Measurements from ENCODE around the gene GPRC5A.

Gene GPRC5A

DNA sequence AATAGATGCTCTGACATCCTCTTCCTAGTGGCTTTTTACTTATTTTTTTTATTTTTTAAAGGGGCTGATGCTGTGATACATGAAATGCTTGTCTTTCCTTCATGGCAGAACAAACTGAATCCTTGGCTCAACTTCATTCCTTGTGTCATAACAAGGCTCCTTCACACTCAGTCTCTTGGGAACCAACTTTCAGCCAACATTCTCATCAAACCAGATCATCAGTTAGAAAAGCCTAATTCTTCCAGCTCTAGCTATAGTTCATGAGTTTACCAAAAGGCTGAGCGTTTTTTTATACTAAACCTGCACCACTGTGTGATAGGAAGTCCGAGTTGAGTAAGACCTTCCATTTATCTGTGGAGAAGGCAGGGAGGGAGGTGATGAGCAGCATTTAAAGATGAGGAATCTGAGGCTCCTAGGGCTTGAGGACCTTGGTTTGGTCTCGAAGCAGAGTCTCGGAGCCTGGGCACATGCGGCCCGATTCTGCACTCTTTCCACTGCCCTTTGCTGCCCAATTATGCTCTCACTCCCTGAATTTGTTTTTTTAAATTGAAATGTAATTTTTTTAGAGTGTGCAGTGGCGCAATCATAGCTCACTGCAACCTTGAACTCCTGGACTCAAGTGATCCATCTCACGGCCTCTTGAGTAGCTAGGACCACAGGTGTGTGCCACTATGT lies 52.4 kb downstream of the GPRC5A start:
- FAIRE-seq: no peak

DNA sequence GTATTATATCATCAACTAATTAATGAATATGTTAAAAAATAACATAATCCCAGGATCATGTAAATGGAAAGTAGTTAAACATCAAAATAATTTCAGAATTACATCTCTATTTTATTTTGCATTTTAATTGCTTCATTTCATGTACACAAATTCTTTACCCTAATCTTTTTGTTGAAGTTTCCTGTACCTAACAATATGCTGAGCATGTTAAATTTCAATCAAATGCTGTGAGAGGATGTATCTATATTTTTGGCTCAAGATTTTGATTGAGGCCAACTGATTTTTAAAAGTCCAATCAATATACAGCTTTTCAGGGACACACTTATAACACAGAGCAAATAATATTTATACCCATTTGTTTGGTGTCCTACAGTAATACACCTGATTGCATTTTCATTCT lies 54.2 kb downstream of the GPRC5A start:
- FAIRE-seq: no peak

DNA sequence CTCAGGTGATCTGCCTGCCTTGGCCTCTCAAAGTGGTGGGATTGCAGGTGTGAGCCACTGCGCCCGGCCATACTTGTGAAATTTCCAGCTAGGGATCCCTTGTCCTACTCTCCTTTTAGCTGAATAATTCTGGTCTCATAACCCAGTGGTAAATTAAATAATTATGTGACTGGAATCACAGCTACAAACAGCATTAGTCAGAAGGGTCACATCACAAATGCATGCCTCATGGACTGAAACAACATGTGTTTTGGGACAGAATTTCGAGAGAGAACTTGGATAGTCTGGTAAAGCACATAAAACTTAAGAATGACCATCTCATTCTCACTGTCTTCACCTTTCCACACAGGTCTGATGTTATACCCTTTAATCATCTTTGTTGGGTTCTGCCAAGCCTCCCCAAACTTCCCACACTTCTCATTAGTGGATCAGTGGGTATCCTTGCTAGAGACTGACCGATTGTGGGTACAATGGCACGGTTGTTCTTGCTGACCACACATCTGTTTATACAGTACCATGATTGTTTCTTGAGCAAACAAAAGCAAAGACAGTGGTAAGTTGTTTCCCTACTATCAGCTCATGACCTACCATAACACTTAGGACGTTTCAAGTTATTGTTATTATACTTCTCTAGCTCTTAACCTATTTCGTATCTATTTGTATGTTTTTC lies 55.5 kb downstream of the GPRC5A start:
- FAIRE-seq: no peak

DNA sequence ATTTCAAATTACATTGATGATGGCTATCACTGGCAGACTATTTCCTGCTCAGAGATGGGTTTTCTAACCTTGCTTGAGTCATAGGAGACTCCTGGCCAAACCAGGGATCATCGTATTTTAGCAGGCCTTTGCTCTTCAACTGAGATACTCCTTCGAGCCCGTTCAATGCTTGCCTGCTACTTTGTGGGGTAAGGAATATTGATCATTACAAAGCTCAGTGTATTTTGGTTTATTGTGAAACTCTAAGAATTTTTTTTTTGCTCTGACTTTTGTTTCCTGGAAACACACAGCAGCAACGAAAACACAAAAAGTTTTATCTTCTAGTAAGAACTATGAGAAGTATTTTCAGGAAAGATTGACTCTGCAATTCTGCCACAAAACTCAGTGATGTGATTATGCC lies 56.5 kb downstream of the GPRC5A start:
- no peak for FAIRE-seq

DNA sequence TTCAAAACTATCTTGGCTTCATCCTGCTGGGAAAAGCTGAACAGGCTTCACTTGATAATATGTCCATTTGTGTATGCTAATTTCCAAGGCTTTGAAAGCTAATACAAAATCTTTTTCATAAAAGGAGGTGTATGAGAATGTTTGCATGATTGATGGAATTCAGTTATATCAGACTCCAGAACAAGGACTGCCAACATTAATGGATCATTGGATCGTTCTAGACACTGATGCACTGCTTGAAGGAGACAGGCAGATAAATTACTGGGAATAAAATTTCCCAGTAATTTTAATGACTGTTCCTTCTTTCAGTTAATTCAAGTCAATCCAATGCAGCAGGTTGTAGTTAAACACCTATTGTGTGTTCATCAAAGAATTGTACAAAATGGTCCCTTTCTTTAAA lies 60.1 kb downstream of the GPRC5A start:
- no peak for FAIRE-seq

DNA sequence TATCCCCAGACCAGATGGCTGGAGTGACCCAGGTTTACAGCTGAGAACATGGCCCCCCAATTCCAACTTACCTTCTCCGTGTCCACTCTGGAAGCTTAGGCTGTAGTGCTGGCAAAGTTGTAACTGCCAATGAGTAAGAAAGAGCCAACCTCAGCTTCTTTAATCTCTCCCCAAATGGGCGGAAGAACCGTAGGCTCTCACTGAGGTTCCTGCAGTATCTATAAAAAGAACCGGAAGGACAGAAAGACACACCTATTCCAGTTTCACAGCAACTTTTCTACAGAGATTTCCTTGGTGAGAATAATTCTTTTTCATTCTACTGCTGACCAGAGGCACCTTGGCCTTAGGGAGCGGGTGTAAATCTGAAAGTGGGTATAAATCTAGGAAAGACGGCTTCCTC lies 60.7 kb downstream of the GPRC5A start, which contains the start of gene GPRC5D:
GPRC5D (minus strand) TSS at position 135 of the 400 bp plus-strand sequence. CDS start 1,786 bp downstream, outside the sequence.
- FAIRE-seq: no peak

DNA sequence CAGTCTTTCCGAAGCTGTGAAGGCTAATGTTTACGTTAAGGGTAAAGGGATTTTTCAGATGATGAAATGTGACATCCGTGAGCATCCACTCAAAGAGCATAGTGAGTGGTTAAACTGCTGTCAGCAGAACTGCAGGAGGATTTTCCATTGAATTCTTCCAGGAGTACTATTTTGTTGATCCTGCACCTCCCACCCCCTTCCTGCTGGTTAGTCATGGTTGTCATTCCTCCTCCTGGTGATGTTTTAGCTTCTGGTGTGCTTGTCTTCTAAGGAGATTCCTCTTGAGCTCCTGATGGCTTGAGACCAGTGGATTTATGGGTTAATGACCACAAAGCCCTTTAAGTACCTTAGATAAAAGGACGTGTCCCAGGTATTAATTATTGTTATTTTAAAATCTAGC lies 63.0 kb downstream of the GPRC5A start:
- no peak for FAIRE-seq

DNA sequence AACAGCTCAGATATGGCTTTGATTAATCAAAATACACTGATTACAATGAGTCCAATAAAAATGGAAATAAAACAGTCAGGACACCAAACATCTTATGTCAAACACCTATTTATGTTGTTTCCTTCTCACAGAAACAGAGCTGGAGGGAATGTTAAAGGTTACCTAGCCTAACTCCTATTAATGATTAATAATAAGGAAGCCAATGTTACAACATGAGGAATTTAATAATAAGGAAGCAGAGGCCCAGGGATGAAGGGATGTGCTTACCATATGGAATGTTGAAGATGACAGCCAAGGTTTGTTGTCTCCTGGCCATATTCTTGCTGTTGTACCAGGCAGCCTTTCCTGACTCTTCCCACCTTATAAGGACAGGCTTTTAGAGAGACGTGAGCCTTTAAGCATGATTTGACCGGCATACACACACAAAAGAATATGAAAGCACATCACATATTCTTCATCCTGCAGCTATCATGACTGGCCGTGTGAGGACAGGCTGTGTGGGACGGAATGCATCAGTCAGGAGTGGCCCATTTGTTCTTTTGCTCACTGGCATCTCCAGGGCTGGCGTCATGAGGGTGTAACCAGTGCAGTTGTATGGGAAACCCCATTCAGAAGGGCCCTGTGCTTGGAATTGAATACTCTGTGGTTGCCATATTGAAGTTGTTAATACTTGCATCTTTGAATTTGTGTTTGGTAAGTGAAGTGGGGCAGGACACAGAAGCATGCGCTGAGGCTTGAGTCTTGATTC lies 63.7 kb downstream of the GPRC5A start:
- peak; percentile 5 for FAIRE-seq

DNA sequence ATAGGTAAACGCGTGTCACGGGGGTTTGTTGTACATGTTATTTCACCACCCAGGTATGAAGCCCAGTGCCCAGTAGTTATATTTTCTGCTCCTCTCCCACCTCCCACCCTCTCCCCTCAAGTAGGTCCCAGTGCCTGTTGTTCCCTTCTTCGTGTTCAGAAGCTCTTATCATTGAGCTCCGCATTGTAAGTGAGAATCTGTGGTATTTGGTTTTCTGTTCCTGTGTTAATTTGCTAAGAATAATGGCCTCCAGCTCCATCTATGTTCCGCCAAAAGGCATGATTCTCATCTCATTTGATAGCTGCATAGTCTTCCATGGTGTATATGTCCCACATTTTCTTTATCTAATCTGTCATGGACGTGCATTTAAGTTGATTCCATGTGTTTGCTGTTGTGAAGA lies 67.5 kb downstream of the GPRC5A start:
- no peak for FAIRE-seq

DNA sequence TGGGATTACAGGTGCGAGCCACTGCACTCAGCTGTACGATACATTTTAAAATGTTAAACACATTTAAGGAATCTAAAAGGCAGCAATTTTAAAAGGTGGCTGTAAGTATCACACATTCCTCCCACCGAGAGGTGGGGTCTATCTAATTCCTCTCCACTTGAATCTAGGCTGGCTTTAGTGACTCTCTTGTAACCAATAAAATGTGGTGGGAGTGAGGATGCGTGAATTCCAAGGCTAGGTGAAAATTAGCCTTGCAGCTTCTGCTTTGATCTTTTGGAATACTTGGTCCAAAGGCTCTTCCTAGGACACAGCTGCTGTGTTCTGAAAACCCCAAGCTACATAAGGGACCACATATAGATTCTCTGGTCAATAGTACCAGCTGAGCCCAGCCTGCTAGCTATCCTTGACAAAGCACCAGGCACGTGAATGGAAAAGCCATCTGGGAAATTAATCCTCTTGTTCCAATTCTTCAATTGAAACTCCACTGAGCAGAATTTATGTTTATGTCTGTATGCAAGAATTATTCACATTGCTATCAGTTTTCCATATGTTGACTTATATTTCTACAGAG lies 69.4 kb downstream of the GPRC5A start:
- FAIRE-seq: no peak

DNA sequence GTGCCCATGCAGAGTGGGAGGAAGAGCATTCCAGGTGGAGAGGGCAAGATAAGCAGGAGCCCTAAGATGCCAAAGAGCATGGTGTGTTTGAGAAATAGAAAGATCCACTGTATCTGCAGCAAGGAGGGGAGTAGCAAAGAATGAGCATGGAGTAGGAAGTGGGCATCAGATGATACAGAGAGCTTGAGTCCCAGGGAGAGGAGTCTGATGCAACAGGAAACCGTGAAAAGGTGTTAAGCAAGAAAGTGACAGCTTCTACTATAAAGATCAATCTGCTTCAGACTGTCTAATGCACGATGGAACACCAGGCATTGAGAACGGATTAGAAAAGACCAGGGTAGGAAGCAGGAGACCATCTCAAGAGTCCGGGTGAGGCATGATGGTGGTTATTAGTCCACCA lies 72.9 kb downstream of the GPRC5A start:
- FAIRE-seq: no peak

DNA sequence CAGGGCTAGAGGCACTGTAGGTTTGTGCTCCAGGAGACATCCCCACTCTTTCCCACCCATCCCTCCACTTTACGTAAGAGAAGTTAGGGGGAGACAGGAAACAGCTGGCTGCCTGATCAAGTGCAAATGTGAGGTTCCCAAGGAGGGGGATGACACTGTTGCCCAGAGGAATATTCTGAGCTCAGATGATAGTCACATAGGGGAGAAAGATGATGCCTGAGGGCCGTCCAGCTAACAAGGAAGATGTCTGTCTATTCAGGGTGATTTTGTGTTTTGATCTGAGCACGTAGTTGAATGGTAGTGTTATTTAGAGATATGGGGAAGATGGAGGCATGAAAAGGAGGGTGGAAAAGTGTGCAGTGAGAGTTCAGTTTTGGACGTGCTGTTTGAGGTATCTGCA lies 74.5 kb downstream of the GPRC5A start:
- no peak for FAIRE-seq
